H9 (cell line): ENCODE data around the gene SEMA3D. TPM values are rescaled to one million over a fixed set of nuclear protein-coding genes. Genes with fewer than 3 reads are reported as not detected.

ENCODE experiments used
- DNase-seq: peaks from one replicate; pipeline ENCODE4 v3.0.0-alpha.2; 2017
- H2AFZ ChIP-seq: one replicate; pipeline ENCODE4 v1.6.1; 2013; ENCODE audit warnings: mild to moderate bottlenecking, low read length, control low read depth, moderate library complexity
- H2AK5ac ChIP-seq: 2 replicates; pipeline ENCODE4 v1.6.1; 2013; ENCODE audit warnings: low read length, control low read depth, mixed read lengths; ENCODE audit not compliant: insufficient read length
- H2BK120ac ChIP-seq: one replicate; pipeline ENCODE4 v1.6.1; 2013; ENCODE audit warnings: low read depth, mild to moderate bottlenecking, low read length, control low read depth, inconsistent platforms; ENCODE audit not compliant: poor library complexity, severe bottlenecking
- H2BK12ac ChIP-seq: 2 replicates; pipeline ENCODE4 v1.6.1; 2013; ENCODE audit warnings: low read length, control low read depth, mixed read lengths, low read depth; ENCODE audit not compliant: insufficient read length
- H2BK15ac ChIP-seq: 2 replicates; pipeline ENCODE4 v1.6.1; 2013; ENCODE audit warnings: low read depth, low read length, control low read depth
- H2BK20ac ChIP-seq: one replicate; pipeline ENCODE4 v1.6.1; 2013; ENCODE audit warnings: low read depth, mild to moderate bottlenecking, low read length, control low read depth, inconsistent platforms; ENCODE audit not compliant: poor library complexity, severe bottlenecking
- H2BK5ac ChIP-seq: 2 replicates; pipeline ENCODE4 v1.6.1; 2013; ENCODE audit warnings: low read length, control low read depth, mixed read lengths; ENCODE audit not compliant: insufficient read length
- H3K14ac ChIP-seq: 2 replicates; pipeline ENCODE4 v1.6.1; 2013; ENCODE audit warnings: low read length, control low read depth; ENCODE audit not compliant: insufficient read depth
- H3K18ac ChIP-seq: 2 replicates; pipeline ENCODE4 v1.6.1; 2013; ENCODE audit warnings: low read depth, mild to moderate bottlenecking, mixed read lengths, low read length, control low read depth; ENCODE audit not compliant: insufficient read length
- H3K23ac ChIP-seq: 2 replicates; pipeline ENCODE4 v1.6.1; 2013; ENCODE audit warnings: low read length, control low read depth, mixed read lengths, low read depth; ENCODE audit not compliant: insufficient read length
- H3K23me2 ChIP-seq: 2 replicates; pipeline ENCODE4 v1.6.1; 2013; ENCODE audit warnings: low read depth, mild to moderate bottlenecking, mixed read lengths, low read length, control low read depth; ENCODE audit not compliant: insufficient read length, poor library complexity, severe bottlenecking
- H3K27ac ChIP-seq: 2 replicates; pipeline ENCODE4 v1.5.1; 2013; ENCODE audit warnings: low read length, control low read depth, mixed read lengths, low read depth; ENCODE audit not compliant: insufficient read length
- H3K27me3 ChIP-seq: 2 replicates; pipeline ENCODE4 v1.6.1; 2013; ENCODE audit warnings: low read length, control low read depth, inconsistent platforms; ENCODE audit not compliant: insufficient read depth
- H3K4ac ChIP-seq: 2 replicates; pipeline ENCODE4 v1.6.1; 2013; ENCODE audit warnings: low read depth, mild to moderate bottlenecking, control low read depth, inconsistent platforms, low read length, moderate library complexity
- H3K4me1 ChIP-seq: 2 replicates; pipeline ENCODE4 v1.6.1; 2013; ENCODE audit warnings: low read length, control low read depth, inconsistent platforms; ENCODE audit not compliant: insufficient read depth
- H3K4me2 ChIP-seq: 2 replicates; pipeline ENCODE4 v1.6.1; 2013; ENCODE audit warnings: low read length, control low read depth, mixed read lengths; ENCODE audit not compliant: insufficient read length, insufficient read depth
- H3K56ac ChIP-seq: 2 replicates; pipeline ENCODE4 v1.6.1; 2013; ENCODE audit warnings: low read depth, mild to moderate bottlenecking, mixed read lengths, low read length, control low read depth; ENCODE audit not compliant: insufficient read length
- H3K79me1 ChIP-seq: 2 replicates; pipeline ENCODE4 v1.6.1; 2013; ENCODE audit warnings: low read depth, mild to moderate bottlenecking, moderate library complexity, low read length, control low read depth, inconsistent platforms; ENCODE audit not compliant: insufficient read depth, poor library complexity, severe bottlenecking
- H3K79me2 ChIP-seq: 2 replicates; pipeline ENCODE4 v1.6.1; 2013; ENCODE audit warnings: low read length, control low read depth, inconsistent platforms; ENCODE audit not compliant: insufficient read depth
- H3K9ac ChIP-seq: 2 replicates; pipeline ENCODE4 v1.6.1; 2013; ENCODE audit warnings: low read length, control low read depth, mixed read lengths; ENCODE audit not compliant: insufficient read length; ENCODE audit errors: extremely low read depth
- H3K9me3 ChIP-seq: one replicate; pipeline ENCODE4 v1.6.1; 2013; ENCODE audit warnings: low read depth, low read length, inconsistent platforms; ENCODE audit not compliant: control insufficient read depth
- H3T11ph ChIP-seq: one replicate; pipeline ENCODE4 v1.6.1; 2013; ENCODE audit warnings: mild to moderate bottlenecking, low read length, control low read depth, inconsistent platforms
- H4K20me1 ChIP-seq: one replicate; pipeline ENCODE4 v1.6.1; 2013; ENCODE audit not compliant: control insufficient read depth, insufficient read length, insufficient read depth
- H4K5ac ChIP-seq: 2 replicates; pipeline ENCODE4 v1.6.1; 2013; ENCODE audit warnings: low read depth, mild to moderate bottlenecking, mixed read lengths, low read length, control low read depth; ENCODE audit not compliant: insufficient read length
- H4K8ac ChIP-seq: replicated peaks from 2 replicates; pipeline ENCODE4 v1.6.1; 2013; ENCODE audit warnings: low read length, control low read depth, mixed read lengths, low read depth; ENCODE audit not compliant: insufficient read length
- H4K91ac ChIP-seq: 2 replicates; pipeline ENCODE4 v1.6.1; 2013; ENCODE audit warnings: low read depth, mild to moderate bottlenecking, moderate library complexity, mixed read lengths, low read length, control low read depth; ENCODE audit not compliant: insufficient read length
- H3K27ac Mint-ChIP-seq, 3 experiments: 2 replicates in 2 of 3; 3 replicates in 1 of 3; pipeline ENCODE4 v1.8.0; 2020 to 2021; ENCODE audit warnings: mixed read lengths in 3 of 3, mild to moderate bottlenecking in 1 of 3, moderate library complexity in 1 of 3
- H3K27me3 Mint-ChIP-seq: 2 replicates; pipeline ENCODE4 v1.8.0; 2021; ENCODE audit warnings: low read depth, mild to moderate bottlenecking, moderate library complexity, mixed read lengths
- H3K36me3 Mint-ChIP-seq, 3 experiments: 2 replicates in 2 of 3; 3 replicates in 1 of 3; pipeline ENCODE4 v1.8.0; 2020 to 2021; ENCODE audit warnings: low read depth in 3 of 3, mixed read lengths in 3 of 3; ENCODE audit not compliant: insufficient read depth in 1 of 3
- H3K4me1 Mint-ChIP-seq, 2 experiments: 2 replicates each; pipeline ENCODE4 v1.8.0; 2020; ENCODE audit warnings: mixed read lengths in 2 of 2
- H3K4me3 Mint-ChIP-seq, 2 experiments: 2 replicates in 1 of 2; 3 replicates in 1 of 2; pipeline ENCODE4 v1.8.0; 2020 to 2021; ENCODE audit warnings: mild to moderate bottlenecking in 2 of 2, mixed read lengths in 2 of 2, moderate library complexity in 1 of 2
- H3K9me3 Mint-ChIP-seq, 2 experiments: 2 replicates in 1 of 2; 3 replicates in 1 of 2; pipeline ENCODE4 v1.8.0; 2020; ENCODE audit warnings: mild to moderate bottlenecking in 2 of 2, mixed read lengths in 2 of 2, moderate library complexity in 1 of 2
- WGBS: extraction: QIAGEN DNeasy Blood & Tissue Kit; methylation state at CpG from one replicate; pipeline ENCODE4 v1.1.7; 2013; ENCODE audit warnings: missing lambda C conversion rate, low lambda C conversion rate, mixed read lengths; ENCODE audit not compliant: insufficient read length; ENCODE audit errors: extremely low coverage; 5-methylcytosine and 5-hydroxymethylcytosine counted together
- total RNA-seq: library from RNA; stranded (reverse); gene quantifications from 2 replicates; pipeline ENCODE4 v1.2.1, GENCODE V29; 2021
- TF ChIP-seq, protein P1 (sequence below): fragments of 200-600 bp; sonication (generic); conservative IDR thresholded peaks from 3 replicates; pipeline ENCODE4 v1.8.0; 2021; ENCODE audit warnings: antibody characterized with exemption, mild to moderate bottlenecking

SEMA3D gene
- total RNA-seq, 1 experiment from 2014 or later: 5.4 TPM

DNA sequence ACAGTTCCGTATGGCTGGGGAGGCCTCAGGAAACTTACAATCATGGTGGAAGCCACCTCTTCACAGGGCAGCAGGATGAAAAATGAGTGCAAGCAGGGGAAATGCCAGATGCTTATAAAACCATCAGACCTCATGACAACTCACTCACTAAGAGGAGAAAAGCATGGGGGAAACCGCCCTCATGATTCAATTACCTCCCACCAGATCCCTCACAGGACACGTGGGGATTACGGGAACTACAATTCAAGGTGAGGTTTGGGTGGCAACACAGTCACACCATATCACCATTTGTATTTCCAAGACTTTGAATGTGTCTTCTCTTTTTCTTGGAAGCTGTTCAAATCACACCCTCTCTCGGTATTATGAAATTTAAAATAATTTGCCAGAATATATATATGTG, 80.1 kb downstream of the SEMA3D start:
- no peak overlapping the region for H3T11ph ChIP-seq
- H3K27me3 ChIP-seq: no peaks in the 10 kb centered on the region
- TF ChIP-seq, protein P1, sequence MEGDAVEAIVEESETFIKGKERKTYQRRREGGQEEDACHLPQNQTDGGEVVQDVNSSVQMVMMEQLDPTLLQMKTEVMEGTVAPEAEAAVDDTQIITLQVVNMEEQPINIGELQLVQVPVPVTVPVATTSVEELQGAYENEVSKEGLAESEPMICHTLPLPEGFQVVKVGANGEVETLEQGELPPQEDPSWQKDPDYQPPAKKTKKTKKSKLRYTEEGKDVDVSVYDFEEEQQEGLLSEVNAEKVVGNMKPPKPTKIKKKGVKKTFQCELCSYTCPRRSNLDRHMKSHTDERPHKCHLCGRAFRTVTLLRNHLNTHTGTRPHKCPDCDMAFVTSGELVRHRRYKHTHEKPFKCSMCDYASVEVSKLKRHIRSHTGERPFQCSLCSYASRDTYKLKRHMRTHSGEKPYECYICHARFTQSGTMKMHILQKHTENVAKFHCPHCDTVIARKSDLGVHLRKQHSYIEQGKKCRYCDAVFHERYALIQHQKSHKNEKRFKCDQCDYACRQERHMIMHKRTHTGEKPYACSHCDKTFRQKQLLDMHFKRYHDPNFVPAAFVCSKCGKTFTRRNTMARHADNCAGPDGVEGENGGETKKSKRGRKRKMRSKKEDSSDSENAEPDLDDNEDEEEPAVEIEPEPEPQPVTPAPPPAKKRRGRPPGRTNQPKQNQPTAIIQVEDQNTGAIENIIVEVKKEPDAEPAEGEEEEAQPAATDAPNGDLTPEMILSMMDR: no peak
- no peaks in the 10 kb centered on the region for H3K4me1 ChIP-seq
- no peak overlapping the region for H2BK120ac ChIP-seq
- no peak overlapping the region for H3K18ac ChIP-seq
- H2BK20ac ChIP-seq: no peak overlapping the region
- no peak overlapping the region for H3K4me3 Mint-ChIP-seq
- H3K27ac ChIP-seq: no peak overlapping the region
- H3K79me1 ChIP-seq: no peaks in the 10 kb centered on the region
- no peaks in the 10 kb centered on the region for H3K23me2 ChIP-seq
- no peak overlapping the region for H4K8ac ChIP-seq
- H3K4me2 ChIP-seq: no peak overlapping the region
- H3K9me3 Mint-ChIP-seq: no peaks in the 10 kb centered on the region
- H3K56ac ChIP-seq: no peak overlapping the region
- WGBS: no CpG with 5 or more reads among the region's 5 CpGs
- no peaks in the 10 kb centered on the region for H4K20me1 ChIP-seq
- H4K5ac ChIP-seq: no peak overlapping the region
- no peak overlapping the region for H4K91ac ChIP-seq
- no peak for DNase-seq
- H2BK12ac ChIP-seq: no peak overlapping the region
- no peak overlapping the region for H2AFZ ChIP-seq
- H3K27ac Mint-ChIP-seq: no peak overlapping the region
- no peak overlapping the region for H2BK5ac ChIP-seq
- H3K4me1 Mint-ChIP-seq: no peaks in the 10 kb centered on the region
- H3K9ac ChIP-seq: no peak overlapping the region
- H3K27me3 Mint-ChIP-seq: no peaks in the 10 kb centered on the region
- no peaks in the 10 kb centered on the region for H3K36me3 Mint-ChIP-seq
- no peak overlapping the region for H3K14ac ChIP-seq
- no peak overlapping the region for H2BK15ac ChIP-seq
- no peak overlapping the region for H2AK5ac ChIP-seq
- no peak overlapping the region for H3K23ac ChIP-seq
- no peaks in the 10 kb centered on the region for H3K79me2 ChIP-seq
- H3K9me3 ChIP-seq: no peaks in the 10 kb centered on the region
- no peak overlapping the region for H3K4ac ChIP-seq
